Measurements from ENCODE around the gene KLHL29.

GRCh38 chr2:23668756-23669304 is 283.9 kb downstream of the KLHL29 start:
- TF ChIP-seq CTCF (conservative IDR thresholded peaks at IDR 0.05; ENCODE audit: low read length) (no peak), EZH2phosphoT487 (IDR thresholded peaks at IDR 0.05; ENCODE audit: borderline replicate concordance, low read depth, low read length) (no peak)

All from OCI-LY7 (cell line).